H1 (cell line): ENCODE data around the gene NXN. TPM values are rescaled to one million over a fixed set of nuclear protein-coding genes. Genes with fewer than 3 reads are reported as not detected.

Source experiments
- CTCF ChIA-PET: fragments of 300-600 bp; sonication (Branson Sonifier 250); formaldehyde crosslinking; loops from one replicate; lab custom pipeline; 2021; ENCODE audit not compliant: partially characterized antibody; lab: Charles Lee
- POLR2A ChIA-PET: fragments of 300-600 bp; sonication (Branson Sonifier 250); formaldehyde crosslinking; loops from one replicate; lab custom pipeline; 2021; ENCODE audit warnings: inconsistent platforms; ENCODE audit not compliant: partially characterized antibody; lab: Charles Lee
- DNase-seq, 2 experiments: peaks; one replicate each; pipeline versions ENCODE4 v3.0.0 to v3.0.0-alpha.2; 2010 to 2022; ENCODE audit warnings: low spot score in 2 of 2, low read depth in 1 of 2, mixed read lengths in 1 of 2
- FAIRE-seq: peaks from 2 replicates; lab custom pipeline; 2011; peaks lifted over from hg19 to GRCh38; lab: Jason Lieb, UNC
- H2AFZ ChIP-seq: 2 replicates; pipeline ENCODE4 v1.8.1; 2012; ENCODE audit warnings: low read length, inconsistent platforms
- H2AK5ac ChIP-seq: 2 replicates; pipeline ENCODE4 v1.6.1; 2013; ENCODE audit warnings: low read depth, low read length
- H2BK120ac ChIP-seq: replicated peaks from 2 replicates; pipeline ENCODE3; 2013; ENCODE audit warnings: low read depth, low read length, inconsistent platforms
- H2BK12ac ChIP-seq: 2 replicates; pipeline ENCODE4 v1.6.1; 2013; ENCODE audit warnings: low read depth, low read length
- H2BK15ac ChIP-seq: 2 replicates; pipeline ENCODE4 v1.6.1; 2013; ENCODE audit warnings: low read length
- H2BK20ac ChIP-seq: 2 replicates; pipeline ENCODE4 v1.6.1; 2013; ENCODE audit warnings: low read length
- H2BK5ac ChIP-seq: 2 replicates; pipeline ENCODE4 v1.6.1; 2013; ENCODE audit warnings: low read depth, low read length
- H3K14ac ChIP-seq: 2 replicates; pipeline ENCODE4 v1.6.1; 2013; ENCODE audit warnings: inconsistent platforms; ENCODE audit not compliant: insufficient read length
- H3K18ac ChIP-seq: 2 replicates; pipeline ENCODE4 v1.6.1; 2013; ENCODE audit warnings: low read length; ENCODE audit errors: extremely low read depth
- H3K23ac ChIP-seq: 2 replicates; pipeline ENCODE4 v1.6.1; 2013; ENCODE audit warnings: inconsistent platforms; ENCODE audit not compliant: insufficient read length
- H3K23me2 ChIP-seq: 2 replicates; pipeline ENCODE4 v1.6.1; 2013; ENCODE audit warnings: low read depth, low read length
- H3K27ac ChIP-seq: 2 replicates; pipeline ENCODE4 v1.6.1; 2011; ENCODE audit warnings: low read depth, low read length, inconsistent platforms
- H3K27me3 ChIP-seq, 4 experiments: replicated peaks in 1 of 4; 1 replicate in 1 of 4; 2 replicates in 3 of 4; pipeline versions ENCODE4 v1.6.1 to v1.8.1; 2011 to 2013; ENCODE audit warnings: low read length in 3 of 4, mild to moderate bottlenecking in 3 of 4, inconsistent platforms in 2 of 4, mixed read lengths in 2 of 4, moderate library complexity in 1 of 4; ENCODE audit not compliant: control insufficient read depth in 3 of 4, insufficient read depth in 3 of 4; ENCODE audit errors: extremely low read depth in 1 of 4
- H3K36me3 ChIP-seq, 4 experiments: 2 replicates each; pipeline versions ENCODE4 v1.6.1 to v1.8.1; 2011 to 2013; ENCODE audit warnings: mild to moderate bottlenecking in 4 of 4, low read length in 3 of 4, moderate library complexity in 2 of 4, control low read depth in 1 of 4, inconsistent platforms in 1 of 4; ENCODE audit not compliant: insufficient read depth in 4 of 4, control insufficient read depth in 2 of 4
- H3K4ac ChIP-seq: replicated peaks from 2 replicates; pipeline ENCODE3; 2013; ENCODE audit warnings: low read length, low read depth, mixed read lengths, inconsistent platforms; ENCODE audit not compliant: insufficient read length
- H3K4me1 ChIP-seq, 4 experiments: replicated peaks in 1 of 4; 1 replicate in 1 of 4; 2 replicates in 3 of 4; pipeline versions ENCODE4 v1.6.1 to v1.8.1; 2011 to 2013; ENCODE audit warnings: low read length in 3 of 4, inconsistent platforms in 2 of 4, mixed read lengths in 1 of 4; ENCODE audit not compliant: insufficient read depth in 4 of 4, control insufficient read depth in 3 of 4
- H3K4me2 ChIP-seq, 2 experiments: 2 replicates each; pipeline versions ENCODE4 v1.6.1 to v1.8.1; 2011 to 2013; ENCODE audit warnings: low read depth in 2 of 2, low read length in 2 of 2, control low read depth in 1 of 2, inconsistent platforms in 1 of 2, mild to moderate bottlenecking in 1 of 2; ENCODE audit not compliant: insufficient read depth in 1 of 2
- H3K4me3 ChIP-seq, 4 experiments: fragments of 200-600, 300-600 bp in 1 of 4; sonication (generic), shearing (Covaris generic), sonication (Bioruptor Twin) in 1 of 4; 2 replicates each; pipeline versions ENCODE4 v1.5.1 to v1.8.1; 2011 to 2016; ENCODE audit warnings: low read length in 4 of 4, low read depth in 3 of 4, control low read depth in 2 of 4, inconsistent platforms in 2 of 4, mild to moderate bottlenecking in 2 of 4, mixed read lengths in 1 of 4, moderate library complexity in 1 of 4; ENCODE audit not compliant: insufficient read depth in 2 of 4; ENCODE audit errors: extremely low read depth in 1 of 4
- H3K56ac ChIP-seq: replicated peaks from 2 replicates; pipeline ENCODE3; 2013; ENCODE audit warnings: low read depth, mild to moderate bottlenecking, mixed read lengths, low read length, inconsistent platforms; ENCODE audit not compliant: insufficient read length
- H3K79me1 ChIP-seq: 2 replicates; pipeline ENCODE4 v1.6.1; 2013; ENCODE audit warnings: low read depth, low read length, control low read depth
- H3K79me2 ChIP-seq, 2 experiments: 2 replicates each; pipeline versions ENCODE4 v1.6.1 to v1.8.1; 2012 to 2013; ENCODE audit warnings: low read length in 2 of 2, mild to moderate bottlenecking in 2 of 2, inconsistent platforms in 1 of 2; ENCODE audit not compliant: insufficient read depth in 2 of 2, control insufficient read depth in 1 of 2
- H3K9ac ChIP-seq, 4 experiments: replicated peaks in 1 of 4; 1 replicate in 1 of 4; 2 replicates in 3 of 4; pipeline versions ENCODE4 v1.6.1 to v1.8.1; 2011 to 2013; ENCODE audit warnings: low read depth in 3 of 4, low read length in 3 of 4, control low read depth in 2 of 4, mild to moderate bottlenecking in 2 of 4, moderate library complexity in 2 of 4, inconsistent platforms in 1 of 4; ENCODE audit errors: extremely low read depth in 1 of 4
- H3K9me3 ChIP-seq, 2 experiments: 2 replicates each; pipeline versions ENCODE4 v1.6.1 to v1.8.1; 2012 to 2013; ENCODE audit warnings: mild to moderate bottlenecking in 2 of 2, moderate library complexity in 2 of 2, control low read depth in 1 of 2, inconsistent platforms in 1 of 2, low read depth in 1 of 2, low read length in 1 of 2, mixed read lengths in 1 of 2; ENCODE audit not compliant: insufficient read depth in 2 of 2
- H4K20me1 ChIP-seq, 2 experiments: replicated peaks in 1 of 2; 2 replicates each; pipeline versions ENCODE3 to v1.8.1; 2011 to 2013; ENCODE audit warnings: inconsistent platforms in 2 of 2, low read length in 2 of 2, mild to moderate bottlenecking in 1 of 2; ENCODE audit not compliant: insufficient read depth in 2 of 2, control insufficient read depth in 1 of 2
- H4K5ac ChIP-seq: 2 replicates; pipeline ENCODE4 v1.6.1; 2013; ENCODE audit warnings: low read length, low read depth, mixed read lengths, inconsistent platforms; ENCODE audit not compliant: insufficient read length
- H4K8ac ChIP-seq: 2 replicates; pipeline ENCODE4 v1.8.0; 2013; ENCODE audit warnings: mild to moderate bottlenecking, moderate library complexity, low read length, inconsistent platforms; ENCODE audit not compliant: insufficient read depth; ENCODE audit errors: extremely low read depth
- H4K91ac ChIP-seq: replicated peaks from 2 replicates; pipeline ENCODE3; 2013; ENCODE audit warnings: low read length, mixed read lengths, inconsistent platforms; ENCODE audit not compliant: insufficient read length
- BACH1 ChIP-seq: IDR thresholded peaks from 2 replicates; pipeline ENCODE4 v1.6.1; 2012; ENCODE audit warnings: low read length, improper control_type of control experiment
- CTBP2 ChIP-seq: IDR thresholded peaks from 2 replicates; pipeline ENCODE4 v1.7.0; 2011; ENCODE audit warnings: borderline replicate concordance, mild to moderate bottlenecking, moderate library complexity, mixed read lengths, low read length; ENCODE audit not compliant: insufficient read depth, insufficient read length
- CTCF ChIP-seq, 3 experiments: IDR thresholded peaks; 1 replicate in 2 of 3; 2 replicates in 1 of 3; pipeline versions ENCODE4 v1.5.1 to v1.6.1; 2011; ENCODE audit warnings: low read length in 3 of 3, mild to moderate bottlenecking in 3 of 3, inconsistent platforms in 2 of 3, low read depth in 1 of 3, moderate library complexity in 1 of 3; ENCODE audit not compliant: insufficient read depth in 1 of 3; ENCODE audit errors: control extremely low read depth in 1 of 3
- FOSL1 ChIP-seq: IDR thresholded peaks from 2 replicates; pipeline ENCODE4 v1.6.1; 2011; ENCODE audit warnings: mild to moderate bottlenecking, low read depth, low read length, moderate library complexity; ENCODE audit not compliant: insufficient read depth
- GTF2F1 ChIP-seq: IDR thresholded peaks from 2 replicates; pipeline ENCODE4 v1.6.1; 2012; ENCODE audit warnings: low read depth, low read length, improper control_type of control experiment, borderline replicate concordance
- RAD21 ChIP-seq, 2 experiments: IDR thresholded peaks in 1 of 2; conservative IDR thresholded peaks in 1 of 2; 2 replicates each; pipeline ENCODE4 v1.6.1; 2011; ENCODE audit warnings: low read depth in 2 of 2, low read length in 2 of 2, improper control_type of control experiment in 1 of 2, inconsistent platforms in 1 of 2, mild to moderate bottlenecking in 1 of 2, moderate library complexity in 1 of 2
- SP4 ChIP-seq: IDR thresholded peaks from 2 replicates; pipeline ENCODE4 v1.6.1; 2012; ENCODE audit warnings: low read length, inconsistent platforms
- USF2 ChIP-seq: IDR thresholded peaks from 2 replicates; pipeline ENCODE4 v1.6.1; 2011; ENCODE audit warnings: low read length, improper control_type of control experiment
- WGBS, 2 experiments: shearing (Covaris generic) in 1 of 2; methylation state at CpG; one replicate each; pipeline versions ENCODE4 v1.1.6 to v1.1.7; 2013 to 2015; ENCODE audit warnings: low lambda C conversion rate in 2 of 2, mixed read lengths in 2 of 2, inconsistent platforms in 1 of 2, low coverage in 1 of 2, missing lambda C conversion rate in 1 of 2; ENCODE audit not compliant: insufficient replicate concordance in 2 of 2, insufficient coverage in 1 of 2, insufficient read length in 1 of 2; ENCODE audit errors: extremely low coverage in 1 of 2, missing lambda C conversion rate in 1 of 2; 5-methylcytosine and 5-hydroxymethylcytosine counted together
- polyA plus RNA-seq, 7 experiments: library from polyadenylated mRNA; depleted of rRNA in 3 of 7; stranded (reverse) in 5 of 7; unstranded in 2 of 7; fragments of >200 nt in 5 of 7; fragments of 200-250 nt in 2 of 7; gene quantifications; 1 replicate in 5 of 7; 2 replicates in 1 of 7; 4 replicates in 1 of 7; pipeline versions ENCODE4 v1.2.1 to v1.2.3, GENCODE V29; 2011 to 2013; ENCODE audit warnings: missing spikeins in 2 of 7, mixed read lengths in 2 of 7
- total RNA-seq: library from RNA; stranded (reverse); fragmentation: NEBNext Ultra II Directional; extraction: Animal tissue kit (Norgen Biotek cat#: 25700); gene quantifications from 2 replicates; pipeline ENCODE4 v1.2.1, GENCODE V29; 2021

Gene NXN
- total and polyA plus RNA-seq, 2 of the 8 experiments (the other 6 are each of a cell fraction or from before 2014, with no cell fraction given): 94.1 to 107 TPM

DNA sequence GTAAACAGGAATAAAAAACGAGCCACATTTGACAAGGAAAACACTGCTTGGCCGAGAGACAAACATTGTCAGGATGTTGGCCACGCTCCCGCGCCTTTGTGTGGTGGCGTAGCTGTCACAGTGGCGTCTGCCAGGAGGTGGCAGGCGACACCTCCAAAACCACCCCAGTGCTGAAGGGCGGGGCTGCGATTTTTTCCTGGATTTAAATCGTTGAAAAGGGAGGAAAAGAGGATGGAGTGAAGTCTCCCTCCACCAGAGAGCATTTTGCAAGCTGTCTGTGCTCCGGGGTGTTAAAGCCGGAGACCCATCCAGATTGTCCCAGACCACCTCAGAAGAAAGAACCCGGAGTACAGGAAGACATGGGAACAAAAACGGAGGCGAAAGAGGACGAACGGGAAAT is 184.7 kb downstream of the NXN start:
- H2BK5ac ChIP-seq: no peak overlapping the region
- TF ChIP-seq BACH1 (no peak), FOSL1 (no peak), CTCF (IDR thresholded peaks at IDR 0.05; ENCODE audit: control extremely low read depth in 1 of 3, insufficient read depth in 1 of 3, low read depth in 1 of 3, low read length in 3 of 3) (peak; percentile 86 to 93 (median 92)), USF2 (no peak), GTF2F1 (no peak), CTBP2 (no peak), RAD21 (IDR thresholded peaks at IDR 0.05 in 1 of 2, conservative IDR thresholded peaks at IDR 0.05 in 1 of 2; ENCODE audit: low read depth in 2 of 2, low read length in 2 of 2) (peak; percentile 93 to 95), SP4 (no peak)

More for the DNA sequence above, 184.7 kb downstream of the NXN start:
- Histone ChIP-seq H3K27ac (0 out of 2 replicates have a peak overlapping the region, but pooled peaks have one; percentile 0), H2AFZ (no peak overlapping the region), H3K9me3 (no peaks in the 10 kb centered on the region), H2AK5ac (no peak overlapping the region), H3K18ac (no peak overlapping the region), H3K9ac (no peak overlapping the region), H3K56ac (no peak overlapping the region), H3K4me3 (no peak overlapping the region), H3K14ac (no peak overlapping the region), H3K4me2 (no peak overlapping the region), H4K20me1 (peaks cover 0 to 5% of the 10 kb centered on the region in 2 experiments), H2BK120ac (no peak overlapping the region), H2BK15ac (no peak overlapping the region), H3K79me1 (no peaks in the 10 kb centered on the region; the same call in 1 of the 2 replicates), H3K27me3 (no peaks in the 10 kb centered on the region), H2BK12ac (no peak overlapping the region), H2BK20ac (no peak overlapping the region), H3K36me3 (peaks cover 0 to 4% (median 1%) of the 10 kb centered on the region in 4 experiments; a peak in 3 of 8 replicates), H3K23me2 (no peaks in the 10 kb centered on the region), H4K8ac (no peak overlapping the region), H4K5ac (no peak overlapping the region), H3K79me2 (no peaks in the 10 kb centered on the region), H4K91ac (no peak overlapping the region), H3K4ac (no peak overlapping the region), H3K4me1 (peaks cover 0 to 13% (median 2%) of the 10 kb centered on the region in 4 experiments; a peak in 5 of 7 replicates), H3K23ac (no peak overlapping the region)
- DNase-seq: peak in 1 of 2 experiments; percentile 83
- ChIA-PET CTCF (interaction anchor here (0.6 to 17.5 kb wide), 28 partner anchors 10 to 369 kb away, joined by 3 to 258 read pairs (median 4); partner anchors contain the start of genes GLOD4, MRM3, NXN and TIMM22), POLR2A (interaction anchor here (0.7 to 1.9 kb wide), 7 partner anchors 8 to 201 kb away, joined by 3 to 9 read pairs (median 5); partner anchors contain the start of genes NXN and TIMM22)
- WGBS, 2 experiments: 39% methylated on average over 18 of the region's 18 CpGs; no CpG with 5 or more reads in 1 of the 2 experiments
- FAIRE-seq: peak; percentile 74
